Stimulated activated CD8-positive, alpha-beta memory T cell treated with anti-CD3 and anti-CD28 coated beads, Interleukin-2, amount 100 ng/mL, for 1 hour (primary cell): Measurements from ENCODE around the gene LHX6.

Experiments used
- DNase-seq, 2 donors: peaks; one replicate each; pipeline ENCODE4 v3.0.0-alpha.2; 2020; ENCODE audit warnings: low read depth in 2 of 2

Gene LHX6

DNA sequence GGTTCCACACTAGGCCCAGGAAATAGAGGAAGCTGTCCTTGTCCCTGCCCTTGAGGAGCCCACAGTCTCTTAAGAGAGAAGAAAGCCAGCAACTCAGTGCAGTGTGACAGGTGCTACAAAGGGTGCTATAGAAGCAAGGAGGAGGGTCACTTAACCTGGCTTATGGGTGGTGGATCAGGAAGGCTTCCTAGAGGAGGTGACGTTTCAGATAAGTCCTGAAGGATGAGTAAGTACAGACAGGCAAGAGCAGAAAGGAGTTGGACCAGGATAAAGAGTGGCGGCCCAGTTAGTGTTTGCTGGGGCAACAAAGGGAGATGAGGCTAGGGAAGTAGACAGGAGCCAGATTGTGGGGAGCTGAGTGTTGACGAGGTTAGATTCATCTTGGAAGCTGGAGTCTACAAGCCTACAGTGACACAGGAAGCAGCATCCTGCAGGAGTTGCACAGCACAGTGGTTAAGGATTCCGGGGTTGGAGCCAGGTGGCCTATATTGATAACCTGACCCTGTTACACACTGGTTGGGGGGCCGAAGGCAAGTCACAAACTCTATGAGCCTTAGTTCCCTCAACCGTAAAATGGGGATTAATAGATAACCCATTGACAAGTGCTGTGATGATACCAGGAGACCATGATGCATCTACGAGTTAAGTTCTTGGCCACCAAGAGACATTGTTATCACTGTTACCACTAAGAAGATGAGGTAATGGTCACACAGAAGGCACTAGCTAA is 5.4 kb upstream of the LHX6 start:
- no peak for DNase-seq

DNA sequence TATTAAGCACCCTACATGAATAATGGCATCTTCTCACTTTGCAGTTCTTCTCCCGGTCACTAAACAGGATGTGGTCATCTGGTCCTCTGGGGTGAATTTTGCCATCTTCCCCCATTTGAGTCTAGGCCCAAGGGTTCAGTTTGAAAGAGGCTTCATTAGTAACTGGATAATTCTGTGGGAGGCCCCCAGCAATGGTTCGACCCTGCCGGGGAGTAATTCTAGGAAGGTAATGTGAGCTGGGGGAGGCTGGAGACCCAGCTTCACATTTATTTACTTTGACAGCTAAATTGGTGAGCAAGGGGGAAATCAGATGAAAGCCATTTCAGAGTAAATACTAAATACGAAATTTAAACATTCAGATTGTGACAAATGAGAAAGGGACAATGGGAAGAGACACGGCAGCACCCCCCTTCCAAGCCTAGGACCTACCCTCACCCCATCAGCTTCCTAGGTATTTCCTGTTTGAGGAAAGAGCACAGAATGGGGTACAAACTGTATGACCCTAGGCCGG is 4.1 kb upstream of the LHX6 start:
- no peak for DNase-seq

DNA sequence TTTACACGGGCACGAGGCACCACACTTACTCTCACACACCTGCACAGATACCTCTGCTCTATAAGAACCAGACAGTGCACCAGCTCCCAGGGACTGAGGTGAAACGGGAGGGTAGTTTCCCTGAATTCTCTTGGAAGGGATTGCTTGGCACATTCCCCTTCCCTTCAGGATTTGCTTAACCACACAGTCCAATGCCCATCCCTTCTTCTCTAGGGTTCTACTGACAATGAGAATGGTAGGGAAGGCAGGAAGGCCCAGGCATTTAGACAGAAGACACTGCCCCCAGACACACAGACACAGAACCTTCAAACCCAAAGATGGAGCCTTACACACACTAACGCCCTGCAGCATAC is 704 bp upstream of the LHX6 start:
- DNase-seq, result no peak

DNA sequence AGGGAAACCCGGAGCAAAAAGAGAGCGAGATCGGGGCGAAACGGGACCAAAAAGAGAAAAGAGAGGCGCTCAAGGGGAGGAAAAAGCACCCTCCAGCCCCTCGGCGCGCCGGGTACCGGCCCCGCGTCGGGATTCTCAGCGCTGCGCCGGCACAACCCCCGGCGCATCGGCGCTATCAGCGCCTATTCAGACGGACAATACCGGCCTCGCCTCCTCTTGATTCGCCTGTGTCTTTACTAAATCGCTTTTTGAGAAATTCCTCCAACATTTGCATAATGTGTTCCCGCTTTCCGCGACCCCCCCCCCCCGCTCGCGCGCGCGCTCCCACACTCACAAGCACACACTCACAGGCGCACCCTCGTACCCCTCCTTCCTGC is 578 bp downstream of the LHX6 start:
- DNase-seq, result no peak

DNA sequence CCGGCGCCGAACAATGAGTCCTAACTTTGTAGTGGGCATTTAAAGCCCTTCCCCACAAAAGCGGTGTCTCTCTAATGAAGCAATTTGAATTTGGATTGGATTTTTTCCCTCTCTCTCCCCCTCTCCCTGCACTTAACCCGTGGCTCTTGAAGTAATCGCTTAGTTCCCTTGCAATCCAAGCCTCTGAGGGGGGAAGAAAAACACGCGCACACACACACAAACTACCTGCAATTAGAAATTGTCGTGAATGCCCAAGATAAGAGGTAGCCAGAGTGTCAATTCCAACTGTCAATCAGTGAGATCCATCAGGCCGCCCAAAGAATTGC is 1.2 kb downstream of the LHX6 start:
- DNase-seq, result no peak

DNA sequence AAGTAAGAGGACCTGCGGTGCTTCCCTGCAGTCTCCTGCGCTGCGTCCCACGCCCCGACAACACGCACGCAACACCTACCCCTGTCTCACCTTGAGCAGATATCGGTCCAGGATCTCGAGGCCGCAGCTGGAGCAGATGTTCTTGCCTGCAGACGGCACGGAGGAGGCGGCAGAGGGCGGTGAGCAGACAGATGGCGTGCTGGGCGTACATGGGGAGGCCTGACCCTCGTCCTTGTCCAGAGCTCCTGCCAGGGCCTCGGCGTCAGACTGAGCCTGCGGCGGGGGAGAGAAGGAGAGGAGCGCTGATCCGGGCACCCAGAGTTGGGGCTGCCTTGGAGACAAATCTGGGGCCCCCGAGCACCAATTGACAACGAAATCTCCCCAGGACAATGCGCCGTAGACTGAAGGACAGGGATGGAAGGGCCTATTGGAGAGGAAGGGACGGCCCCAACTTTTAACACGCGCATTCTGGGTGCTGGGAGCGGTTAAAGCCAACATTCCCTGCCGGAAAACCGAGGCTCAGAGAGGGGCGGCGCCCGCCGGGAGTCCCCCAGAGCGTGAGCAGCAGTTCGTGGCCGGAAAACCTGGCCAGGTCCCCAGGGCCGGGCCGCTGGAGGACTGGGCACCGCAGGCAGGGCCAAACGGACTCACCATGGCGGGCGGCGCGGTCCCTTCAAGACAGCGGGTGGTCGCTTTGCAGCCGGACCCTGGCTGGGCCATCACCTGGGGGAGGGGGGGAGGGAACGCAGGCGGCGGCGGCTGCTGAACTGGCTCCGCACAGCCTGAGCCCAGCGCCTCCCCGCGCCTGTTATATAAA is 1.8 kb downstream of the LHX6 start:
- no peak for DNase-seq

DNA sequence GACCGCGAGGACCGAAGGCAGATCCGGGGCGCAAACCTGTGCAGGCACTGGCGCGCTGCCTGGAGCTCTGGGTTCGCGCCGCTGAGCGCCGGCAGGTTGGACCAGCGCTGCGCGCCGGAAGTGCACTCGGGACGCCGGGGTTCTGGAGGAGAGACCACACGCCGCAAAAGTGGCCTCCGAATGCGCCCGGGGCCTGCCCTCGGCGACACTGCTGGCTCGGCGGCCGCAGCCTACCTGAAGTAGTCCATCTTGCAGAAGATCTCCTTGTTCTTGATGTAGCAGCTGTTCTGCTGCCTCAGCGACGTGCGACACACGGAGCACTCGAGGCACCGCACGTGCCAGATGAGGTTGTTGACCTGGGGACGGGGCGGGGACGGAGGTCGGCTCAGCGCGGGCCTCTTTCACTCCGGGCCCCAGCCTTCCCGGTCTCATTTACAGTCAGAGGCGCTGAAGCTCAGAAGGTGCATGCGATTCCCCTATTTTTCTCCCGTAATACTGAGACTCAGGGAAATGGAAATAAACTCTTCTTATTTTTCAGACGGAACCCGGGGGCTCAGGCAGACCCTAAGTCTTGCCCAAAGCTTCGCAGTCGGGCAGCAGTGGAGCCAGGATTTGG is 2.5 kb downstream of the LHX6 start:
- DNase-seq, result no peak

DNA sequence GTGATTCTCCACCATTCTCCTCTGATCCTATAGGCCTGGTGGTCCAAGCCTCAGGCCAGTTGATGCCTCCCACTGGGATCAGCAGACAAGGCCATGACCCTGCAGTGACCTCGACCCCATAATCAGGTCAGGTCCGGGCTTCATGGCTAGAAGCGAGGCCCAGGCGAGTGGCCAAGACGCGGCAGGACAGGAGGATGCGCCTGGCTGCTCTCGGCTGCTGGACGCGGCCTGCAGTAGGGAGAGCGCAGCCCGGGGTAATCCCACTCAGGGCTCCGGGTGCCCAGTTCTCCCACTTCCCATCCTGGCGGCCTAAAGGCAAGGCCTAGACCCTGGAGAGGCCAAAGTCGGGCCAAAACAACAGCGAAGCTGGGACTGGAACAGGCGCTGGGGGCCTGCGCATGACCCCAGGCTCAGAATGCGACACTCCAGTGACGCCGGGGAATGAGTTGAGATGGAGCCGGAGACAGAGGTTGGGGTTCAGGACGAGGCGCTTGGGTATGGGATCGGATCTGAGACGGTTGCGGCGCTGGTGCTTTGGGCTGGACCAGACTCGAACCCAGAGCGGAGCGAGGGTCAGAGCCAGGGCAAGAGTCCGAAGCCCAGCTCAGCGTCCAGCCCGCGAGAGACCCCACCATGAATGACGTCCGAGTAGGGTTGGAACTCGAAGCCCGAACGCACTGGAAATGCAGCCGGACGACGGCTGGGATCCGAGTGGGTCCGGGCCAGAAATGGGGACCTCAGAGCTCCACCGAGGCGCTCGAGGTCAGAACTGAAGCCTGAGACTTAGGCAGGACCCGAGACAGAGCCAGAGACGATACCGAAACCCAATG is 3.2 kb downstream of the LHX6 start:
- DNase-seq, result no peak

DNA sequence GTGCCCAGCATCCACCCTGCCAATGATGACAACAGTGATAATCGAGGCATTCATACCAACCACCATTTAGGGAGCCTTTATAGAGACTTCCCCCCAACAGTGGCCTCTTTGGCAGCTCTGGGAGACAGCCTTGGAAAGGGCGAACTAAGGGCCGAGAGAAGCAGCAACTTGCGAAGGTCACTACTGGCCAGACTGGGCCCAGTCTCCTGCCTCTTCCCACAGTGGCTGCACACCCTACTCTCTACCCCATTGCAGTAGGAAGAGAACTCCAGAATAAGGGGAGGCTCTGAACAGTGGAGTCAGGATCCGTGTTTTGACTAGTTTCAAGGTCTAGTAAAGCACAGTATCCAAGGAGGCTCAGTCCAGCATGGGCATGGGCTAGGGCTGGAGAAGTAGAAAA is 5.3 kb downstream of the LHX6 start:
- DNase-seq, result no peak

DNA sequence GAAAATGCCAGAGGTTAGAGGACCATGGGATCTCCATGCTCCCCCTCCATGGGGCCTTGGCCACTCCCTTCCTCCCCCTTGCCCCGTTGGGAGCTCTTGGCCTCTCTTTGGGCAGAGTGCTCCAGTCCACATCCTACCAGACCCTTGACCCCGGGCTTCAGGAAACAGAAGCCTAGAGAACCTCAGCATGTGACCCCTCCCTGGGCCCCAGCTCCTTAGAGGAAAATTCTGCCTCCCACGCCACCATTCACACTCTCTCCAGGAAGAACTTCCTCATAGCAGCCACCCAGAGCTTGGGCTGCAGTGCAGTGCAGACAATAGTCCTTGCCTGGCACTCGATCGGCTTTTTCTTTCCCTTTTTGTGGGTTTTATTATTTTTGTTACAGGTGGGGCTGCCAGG is 6.0 kb downstream of the LHX6 start:
- DNase-seq, result no peak

DNA sequence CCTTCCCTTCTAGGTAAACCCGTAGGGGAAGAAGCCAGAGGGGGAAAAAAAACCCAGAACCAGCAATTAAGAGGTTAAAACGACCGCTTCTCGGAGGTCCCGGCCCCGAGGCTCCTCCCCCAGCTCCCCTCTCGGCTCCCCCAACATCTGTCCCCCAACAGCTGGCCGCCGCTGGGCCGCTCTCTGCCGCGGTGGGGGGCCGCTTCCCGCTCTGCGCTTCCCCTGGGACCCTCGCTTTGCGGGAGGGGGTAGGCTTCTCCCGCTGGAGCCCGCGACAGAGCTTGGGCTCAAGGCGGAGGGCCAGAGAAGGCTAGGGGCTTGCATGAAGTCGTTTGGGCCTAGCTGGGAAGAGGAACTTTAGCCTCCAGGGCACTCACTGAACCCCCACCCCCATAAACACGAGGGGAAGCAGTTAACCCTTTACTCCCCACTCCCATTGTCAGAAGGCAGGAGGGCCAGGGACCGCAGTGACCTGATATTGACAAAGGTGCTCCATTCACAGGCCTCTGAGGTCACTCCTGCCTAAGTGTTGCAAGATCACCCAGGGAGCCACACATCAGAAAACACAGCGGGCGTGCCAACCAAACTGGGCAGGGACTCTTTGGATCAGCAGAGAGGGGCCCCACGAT is 7.5 kb downstream of the LHX6 start:
- no peak for DNase-seq

DNA sequence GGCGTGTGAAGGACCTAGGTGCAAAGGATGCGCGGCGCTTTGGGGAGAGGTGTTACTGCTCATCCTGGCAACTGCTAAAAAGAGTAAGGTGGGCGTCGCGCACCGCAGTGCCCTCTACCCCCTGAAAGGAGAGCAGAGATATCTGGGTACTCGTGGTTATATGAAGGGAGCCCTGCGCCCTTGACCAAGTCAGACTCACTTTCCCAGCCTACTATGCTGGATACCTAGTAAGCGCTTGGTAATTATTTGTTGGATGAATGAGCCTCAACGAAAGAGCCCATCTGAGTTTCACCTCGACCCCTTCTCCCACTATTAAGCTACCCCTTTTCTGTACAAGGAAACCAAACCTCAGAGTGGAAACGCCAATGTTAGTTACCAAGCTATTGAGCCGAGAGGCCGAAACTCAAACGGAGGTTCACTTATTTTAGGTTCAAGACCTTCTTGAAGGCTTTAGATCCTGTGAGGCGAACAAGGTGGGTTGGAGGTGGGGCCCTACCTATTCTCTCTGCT is 8.0 kb downstream of the LHX6 start:
- DNase-seq, result no peak

DNA sequence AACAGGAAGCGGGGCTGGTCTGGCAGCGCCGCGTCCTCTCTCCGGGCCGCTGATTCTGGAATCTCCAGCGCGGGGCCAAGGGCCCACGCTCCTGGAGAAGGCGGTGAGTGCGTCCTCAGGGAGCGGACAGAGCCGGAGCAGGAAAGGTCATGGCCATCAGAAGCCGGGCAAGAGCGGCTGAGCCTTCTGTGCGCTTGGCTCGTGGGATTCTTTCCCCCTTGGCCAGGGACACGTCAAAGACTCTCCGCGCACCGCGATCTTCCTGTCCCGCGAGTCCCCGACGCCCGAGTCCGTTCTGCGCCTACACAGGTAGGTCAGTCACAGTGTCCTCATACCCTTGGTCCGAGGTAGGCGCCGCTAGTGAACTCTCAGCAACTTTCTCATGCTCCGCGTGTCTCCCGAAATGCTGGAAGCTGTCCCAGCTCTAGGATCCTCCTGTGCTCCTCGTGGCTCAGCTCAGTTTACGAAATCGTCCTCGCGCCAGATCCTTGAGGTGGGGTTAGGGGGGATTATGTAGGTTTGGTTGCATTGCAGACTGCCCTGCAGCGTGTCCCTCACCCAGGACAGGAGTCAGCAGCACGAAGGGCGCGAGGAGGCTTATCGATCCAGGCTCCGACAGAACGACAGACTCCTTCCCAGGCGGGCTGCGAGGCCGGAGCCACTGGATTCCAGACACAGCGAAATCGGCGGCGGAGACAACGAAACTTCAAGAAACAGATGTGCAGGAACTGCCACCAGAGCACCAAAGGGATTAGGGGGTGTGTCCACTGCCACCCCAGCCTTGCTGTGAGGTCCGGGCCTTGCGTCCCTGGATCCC is 8.7 kb downstream of the LHX6 start:
- DNase-seq, result no peak

DNA sequence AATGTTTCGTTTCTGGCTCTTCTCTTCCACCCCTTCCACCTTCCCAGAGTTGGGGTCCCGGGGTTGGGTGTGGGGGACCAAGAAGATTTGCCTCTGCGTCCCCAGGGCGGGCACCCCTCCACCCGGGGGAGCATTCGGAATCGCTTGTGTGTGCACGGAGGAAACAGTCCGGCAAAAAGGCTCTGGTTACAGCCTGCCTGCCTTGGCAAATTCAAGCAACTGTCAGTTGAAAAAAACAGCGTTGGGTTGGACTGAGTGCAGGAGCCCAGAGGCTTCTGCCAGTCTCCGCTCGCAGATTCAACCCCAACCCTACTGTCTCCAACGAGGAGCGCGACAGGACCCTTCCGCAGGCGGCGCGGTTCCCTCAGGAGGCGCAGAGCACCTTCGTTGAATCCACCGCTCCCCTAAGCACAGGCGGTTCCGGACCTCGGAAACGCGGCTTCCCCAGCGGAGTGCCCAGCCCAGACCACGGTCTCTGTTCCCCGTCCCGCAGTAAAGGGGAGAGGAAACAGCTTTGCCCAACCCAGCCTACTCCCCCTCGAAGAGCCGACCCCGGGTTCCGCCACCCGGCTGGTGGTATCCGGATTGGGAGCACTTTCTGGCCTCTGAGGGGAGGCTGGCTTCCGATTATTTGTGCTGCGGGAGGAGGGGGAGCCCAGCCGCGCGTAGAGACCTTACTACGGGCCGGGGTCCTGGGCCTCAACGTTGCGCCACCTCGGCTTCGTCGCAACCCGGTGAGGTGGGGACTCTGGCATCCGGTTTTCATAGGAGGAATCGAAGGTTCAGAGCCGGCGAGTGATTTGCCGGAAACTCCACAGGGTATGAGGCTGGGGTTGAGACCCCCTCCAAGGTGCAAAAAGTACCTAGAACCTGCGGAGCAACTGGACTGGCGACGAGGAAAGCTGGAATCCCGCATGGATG is 9.6 kb downstream of the LHX6 start:
- no peak for DNase-seq

DNA sequence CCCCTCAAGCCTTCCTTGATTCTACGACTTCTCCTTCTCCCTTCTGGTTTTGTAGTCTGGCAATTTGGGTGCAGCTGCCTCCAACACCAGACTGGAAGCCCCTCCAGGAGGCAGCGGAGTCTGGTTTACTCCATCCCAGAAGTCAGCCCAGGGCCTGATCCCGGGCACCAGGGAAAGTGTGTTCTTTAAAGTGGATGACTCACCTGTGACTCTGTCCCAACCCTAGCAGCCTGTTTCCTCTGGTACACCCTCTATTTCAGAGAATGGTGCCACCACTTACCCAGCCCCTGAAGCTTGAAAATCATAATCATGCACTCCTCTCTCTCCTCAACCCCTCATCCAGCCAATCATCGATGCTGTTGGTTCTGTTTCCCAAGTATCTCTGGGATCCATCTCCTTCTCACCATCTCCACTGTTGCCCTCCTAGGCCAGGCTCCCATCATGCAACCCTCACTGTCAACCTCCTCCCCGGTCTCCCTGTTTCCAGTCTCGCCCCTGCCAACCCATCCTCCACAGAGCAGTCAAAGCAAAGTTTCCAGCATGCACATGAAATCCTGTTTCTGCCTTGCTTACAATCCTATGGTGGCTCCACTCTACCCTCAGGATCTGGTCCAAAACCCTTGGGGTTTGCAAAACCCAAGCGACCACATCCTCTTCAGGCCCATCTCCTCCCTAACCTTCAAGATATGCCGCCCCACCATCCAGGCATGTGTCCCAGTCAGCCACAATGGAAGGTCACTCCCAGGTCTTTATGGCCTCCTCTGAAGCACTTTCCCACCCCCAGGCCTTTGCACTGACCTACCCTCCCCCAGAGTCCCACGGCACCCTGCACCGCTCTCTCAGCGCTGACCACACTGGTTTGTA is 10.5 kb downstream of the LHX6 start:
- no peak for DNase-seq

DNA sequence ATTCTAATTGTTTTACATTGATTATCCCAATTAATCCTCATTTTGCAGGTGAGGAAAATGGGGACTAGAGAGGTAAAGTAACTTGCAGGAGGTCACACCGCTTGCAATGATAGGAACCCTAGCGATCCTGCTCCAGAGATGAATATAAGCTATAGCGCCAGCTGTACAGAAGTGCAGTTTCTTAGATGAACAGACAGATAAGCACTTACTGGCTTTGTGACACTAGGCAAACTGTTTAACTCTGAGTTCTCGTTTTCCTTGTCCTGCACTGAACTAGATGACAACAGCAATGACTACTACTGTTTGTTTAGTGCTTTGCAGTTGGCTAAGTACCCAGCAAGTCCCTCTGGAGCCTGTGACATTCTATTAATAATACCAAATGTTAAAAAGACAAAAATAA is 11.1 kb downstream of the LHX6 start:
- no peak for DNase-seq

DNA sequence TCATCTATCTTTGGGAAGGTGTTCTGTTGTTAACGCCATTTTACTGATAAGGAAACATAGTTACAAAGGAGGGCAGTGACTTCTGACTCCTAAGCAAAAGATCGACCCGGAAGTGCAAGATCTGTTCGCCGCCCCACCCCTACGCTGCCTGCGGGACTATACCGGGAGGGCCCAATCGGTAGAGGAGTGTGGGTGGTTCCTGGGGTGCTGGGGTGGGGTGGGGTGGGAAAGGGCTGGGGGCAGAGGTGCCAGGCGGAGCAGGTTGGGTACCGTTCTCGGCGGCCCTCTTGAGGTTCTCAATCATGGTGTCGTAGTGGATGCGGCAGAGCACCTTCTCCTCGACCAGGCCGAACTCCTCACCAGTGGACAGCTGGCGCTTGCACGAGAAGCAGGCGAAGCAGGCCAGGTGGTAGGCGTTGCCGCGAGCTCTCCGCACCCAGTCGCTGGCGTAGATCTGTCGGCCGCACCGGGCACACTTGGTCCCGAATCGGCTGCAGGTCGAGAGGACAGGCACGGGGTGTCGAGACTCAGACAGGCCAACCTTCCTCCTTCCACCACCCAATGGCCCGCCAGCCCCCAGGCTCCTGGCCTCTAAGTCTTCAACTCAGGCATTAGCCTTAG is 11.8 kb downstream of the LHX6 start:
- no peak for DNase-seq

DNA sequence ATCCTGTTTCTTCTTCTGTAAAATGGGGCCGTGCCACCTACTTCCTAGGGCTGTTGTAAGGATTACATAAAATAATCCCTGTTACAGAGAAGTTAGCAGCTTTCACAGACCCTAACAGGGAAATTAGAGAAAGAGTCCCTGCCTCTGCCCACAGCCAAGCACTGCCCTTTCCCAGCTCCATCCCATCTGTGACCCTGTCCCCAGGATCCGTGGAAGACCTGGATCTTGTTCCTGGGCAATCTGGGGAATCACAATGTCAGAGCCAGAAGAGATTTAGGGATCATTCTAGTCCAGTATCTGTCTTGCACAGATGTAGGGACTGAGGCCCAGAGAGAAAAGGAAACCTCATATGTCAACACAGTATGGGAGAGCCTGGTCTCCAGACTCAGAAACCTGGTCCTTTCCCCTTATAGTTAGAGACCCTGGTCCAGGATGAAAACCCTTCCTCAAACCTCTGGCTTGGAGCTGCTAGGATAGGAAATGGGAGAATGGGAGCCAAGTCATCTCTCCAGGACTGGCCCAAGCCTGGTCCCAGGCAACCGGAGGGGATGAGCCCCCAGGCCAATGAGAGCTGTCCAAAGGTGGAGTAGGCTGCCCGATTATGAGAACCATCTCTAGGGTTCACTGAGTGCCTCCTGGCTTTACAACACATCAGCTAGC is 12.5 kb downstream of the LHX6 start:
- no peak for DNase-seq
